H7 (cell line): ENCODE data around the gene EDIL3. TPM values are rescaled to one million over a fixed set of nuclear protein-coding genes. Genes with fewer than 3 reads are reported as not detected.
A peak's percentile ranks its signal among the peaks of the same experiment; 100 is the strongest.
"Not testable (repeated sequence)": the region's sequence is repeated elsewhere in the genome, so short reads cannot be mapped to it uniquely, and the experiment has no call there.

Experiments
- DNase-seq: peaks from one replicate; pipeline ENCODE4 v3.0.0; 2012
- H3K27me3 ChIP-seq: 2 replicates; pipeline ENCODE4 v1.6.0; 2011; ENCODE audit warnings: mild to moderate bottlenecking, low read length; ENCODE audit not compliant: control insufficient read depth, insufficient read depth
- H3K36me3 ChIP-seq: replicated peaks from 2 replicates; pipeline ENCODE4 v1.5.1; 2011; ENCODE audit warnings: low read length; ENCODE audit not compliant: control insufficient read depth, insufficient read depth
- H3K4me3 ChIP-seq: 2 replicates; pipeline ENCODE4 v1.5.1; 2011; ENCODE audit warnings: low read depth, mild to moderate bottlenecking, control low read depth, low read length, moderate library complexity; ENCODE audit not compliant: insufficient read depth
- total RNA-seq: library from RNA; depleted of rRNA; stranded (reverse); fragments of >200 nt; shearing (Covaris generic); gene quantifications from 2 replicates; pipeline ENCODE4 v1.2.3, GENCODE V29; 2014

EDIL3 gene
- total RNA-seq, 1 experiment from 2014 or later: 46.0 TPM

GRCh38 chr5:84168841-84169240, 215.8 kb downstream of the EDIL3 start:
- Histone ChIP-seq H3K36me3 (no peaks in the 10 kb centered on the region; the same call in none of the 2 replicates), H3K27me3 (no peaks in the 10 kb centered on the region), H3K4me3 (no peak overlapping the region)
- DNase-seq: no peak

GRCh38 chr5:84163671-84164070, 221.0 kb downstream of the EDIL3 start:
- Histone ChIP-seq H3K4me3 (no peak overlapping the region), H3K27me3 (no peaks in the 10 kb centered on the region), H3K36me3 (no peaks in the 10 kb centered on the region; the same call in 1 of the 2 replicates)
- no peak for DNase-seq

- DNase-seq: no peak
- H3K4me3 ChIP-seq: no peak overlapping the region
- H3K36me3 ChIP-seq: no peaks in the 10 kb centered on the region; the same call in 1 of the 2 replicates
- no peaks in the 10 kb centered on the region for H3K27me3 ChIP-seq
These were observed 222.0 kb downstream of the EDIL3 start for GRCh38 chr5:84162695-84163094.

GRCh38 chr5:84160650-84161049, 224.0 kb downstream of the EDIL3 start:
- H3K4me3 ChIP-seq, DNase-seq, H3K36me3 ChIP-seq, H3K27me3 ChIP-seq: not testable (repeated sequence)

- Histone ChIP-seq H3K36me3 (no peaks in the 10 kb centered on the region), H3K4me3 (no peak overlapping the region), H3K27me3 (no peaks in the 10 kb centered on the region)
- DNase-seq: peak; percentile 2
These were observed 235.6 kb downstream of the EDIL3 start for GRCh38 chr5:84149094-84149493.

GRCh38 chr5:84148651-84149050, 236.0 kb downstream of the EDIL3 start:
- H3K27me3 ChIP-seq: no peaks in the 10 kb centered on the region
- no peak for DNase-seq
- H3K36me3 ChIP-seq: no peaks in the 10 kb centered on the region
- H3K4me3 ChIP-seq: no peak overlapping the region

GRCh38 chr5:84137541-84137940, 247.1 kb downstream of the EDIL3 start:
- Histone ChIP-seq H3K4me3 (no peak overlapping the region), H3K27me3 (no peaks in the 10 kb centered on the region), H3K36me3 (no peaks in the 10 kb centered on the region)
- no peak for DNase-seq

- no peaks in the 10 kb centered on the region for H3K36me3 ChIP-seq
- H3K27me3 ChIP-seq: no peaks in the 10 kb centered on the region
- DNase-seq: no peak
- no peak overlapping the region for H3K4me3 ChIP-seq
These were observed 253.3 kb downstream of the EDIL3 start for GRCh38 chr5:84131372-84131771.

GRCh38 chr5:84130006-84130580, 254.6 kb downstream of the EDIL3 start:
- DNase-seq: no peak
- no peaks in the 10 kb centered on the region for H3K27me3 ChIP-seq
- H3K36me3 ChIP-seq: no peaks in the 10 kb centered on the region
- no peak overlapping the region for H3K4me3 ChIP-seq

- no peaks in the 10 kb centered on the region for H3K36me3 ChIP-seq
- no peak for DNase-seq
- H3K4me3 ChIP-seq: no peak overlapping the region
- H3K27me3 ChIP-seq: no peaks in the 10 kb centered on the region
These were observed 259.5 kb downstream of the EDIL3 start for GRCh38 chr5:84125216-84125615.

GRCh38 chr5:84119252-84119651, 265.4 kb downstream of the EDIL3 start:
- no peak for DNase-seq
- no peaks in the 10 kb centered on the region for H3K36me3 ChIP-seq

GRCh38 chr5:84118551-84118950, 266.1 kb downstream of the EDIL3 start:
- no peaks in the 10 kb centered on the region for H3K36me3 ChIP-seq
- no peaks in the 10 kb centered on the region for H3K27me3 ChIP-seq
- DNase-seq: no peak
- no peak overlapping the region for H3K4me3 ChIP-seq

More at GRCh38 chr5:84119252-84119651, 265.4 kb downstream of the EDIL3 start:
- H3K27me3 ChIP-seq: no peaks in the 10 kb centered on the region
- H3K4me3 ChIP-seq: no peak overlapping the region

GRCh38 chr5:84115727-84116126, 269.0 kb downstream of the EDIL3 start:
- DNase-seq: no peak
- H3K27me3 ChIP-seq: no peaks in the 10 kb centered on the region
- H3K36me3 ChIP-seq: no peaks in the 10 kb centered on the region
- H3K4me3 ChIP-seq: no peak overlapping the region

GRCh38 chr5:84113246-84114105, 271.2 kb downstream of the EDIL3 start:
- Histone ChIP-seq H3K36me3 (no peaks in the 10 kb centered on the region), H3K27me3 (no peaks in the 10 kb centered on the region), H3K4me3 (no peak overlapping the region)
- peak; percentile 12 for DNase-seq

- no peaks in the 10 kb centered on the region for H3K36me3 ChIP-seq
- H3K4me3 ChIP-seq: no peak overlapping the region
- DNase-seq: no peak
- no peaks in the 10 kb centered on the region for H3K27me3 ChIP-seq
These were observed 291.9 kb downstream of the EDIL3 start for GRCh38 chr5:84092738-84093137.
